GM19328 (cell line): ENCODE measurements around the gene LHX3.

Source experiments
- ATAC-seq: cut with Tn5 transposase; IDR thresholded peaks from one replicate; pipeline ENCODE4 v1.9.1; 2021; ENCODE audit warnings: mild to moderate bottlenecking, moderate library complexity; ENCODE audit not compliant: unreplicated experiment

Gene LHX3

GRCh38 chr9:136194540-136194939 is 10.4 kb downstream of the LHX3 start:
- ATAC-seq, result no peak

GRCh38 chr9:136193891-136194279 is 11.0 kb downstream of the LHX3 start:
- no peak for ATAC-seq

- no peak for ATAC-seq
Observed at GRCh38 chr9:136193127-136193890, 11.6 kb downstream of the LHX3 start.

GRCh38 chr9:136192289-136193126 is 12.4 kb downstream of the LHX3 start:
- no peak for ATAC-seq

GRCh38 chr9:136191960-136192286 is 13.0 kb downstream of the LHX3 start:
- no peak for ATAC-seq

GRCh38 chr9:136191099-136191959 is 13.6 kb downstream of the LHX3 start:
- ATAC-seq, result no peak

- ATAC-seq, result no peak
Observed at GRCh38 chr9:136190656-136191055, 14.3 kb downstream of the LHX3 start.

- ATAC-seq, result no peak
Observed at GRCh38 chr9:136190237-136190601, 14.7 kb downstream of the LHX3 start.

GRCh38 chr9:136189394-136190236 is 15.3 kb downstream of the LHX3 start:
- ATAC-seq, result no peak

GRCh38 chr9:136187683-136188586 is 17.0 kb downstream of the LHX3 start:
- ATAC-seq, result no peak

GRCh38 chr9:136187197-136187596 is 17.7 kb downstream of the LHX3 start:
- ATAC-seq, result no peak

GRCh38 chr9:136186386-136186785 is 18.5 kb downstream of the LHX3 start:
- ATAC-seq, result no peak

GRCh38 chr9:136185596-136186366 is 19.1 kb downstream of the LHX3 start:
- ATAC-seq, result no peak

GRCh38 chr9:136185066-136185465 is 19.9 kb downstream of the LHX3 start:
- no peak for ATAC-seq

- ATAC-seq, result no peak
Observed at GRCh38 chr9:136182850-136183422, 22.0 kb downstream of the LHX3 start.

GRCh38 chr9:136182420-136182787 is 22.5 kb downstream of the LHX3 start:
- ATAC-seq, result no peak

GRCh38 chr9:136181784-136182419 is 23.0 kb downstream of the LHX3 start:
- ATAC-seq, result no peak

GRCh38 chr9:136180586-136180985 is 24.3 kb downstream of the LHX3 start:
- ATAC-seq, result no peak
